HG02981 (cell line): ENCODE measurements around the gene SPEM2.
"Not testable (repeated sequence)": the region's sequence is repeated elsewhere in the genome, so short reads cannot be mapped to it uniquely, and the experiment has no call there.

ENCODE experiments used
- ATAC-seq: cut with Tn5 transposase; IDR thresholded peaks from one replicate; pipeline ENCODE4 v1.9.1; 2021; ENCODE audit warnings: mild to moderate bottlenecking, moderate library complexity; ENCODE audit not compliant: unreplicated experiment

Gene SPEM2

DNA sequence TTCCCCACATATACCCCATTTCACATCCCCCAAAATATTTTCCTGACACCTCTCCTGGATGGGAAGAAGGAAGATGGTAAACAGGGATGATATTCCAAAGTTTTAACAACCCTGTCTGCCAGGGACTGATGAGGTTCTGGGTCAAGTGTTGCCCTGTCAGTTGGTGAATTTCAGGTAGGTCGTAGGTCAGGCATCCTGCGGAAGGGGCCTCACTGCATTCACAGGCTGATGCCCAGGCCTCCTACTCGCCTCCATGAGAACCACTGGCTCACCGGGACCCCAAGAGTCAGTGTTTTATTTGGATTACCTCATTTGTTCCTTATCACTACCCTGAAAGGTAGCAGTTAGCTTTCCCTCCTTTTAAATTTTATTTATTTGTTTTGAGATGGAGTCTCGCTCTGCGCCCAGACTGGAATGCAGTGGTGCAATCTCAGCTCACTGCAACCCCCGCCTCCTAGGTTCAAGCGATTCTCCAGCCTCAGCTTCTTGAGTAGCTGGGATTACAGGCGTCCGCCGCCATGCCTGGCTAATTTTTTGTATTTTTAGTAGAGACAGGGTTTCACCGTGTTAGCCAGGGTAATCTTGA is 43.5 kb downstream of the SPEM2 start:
- ATAC-seq, result no peak

DNA sequence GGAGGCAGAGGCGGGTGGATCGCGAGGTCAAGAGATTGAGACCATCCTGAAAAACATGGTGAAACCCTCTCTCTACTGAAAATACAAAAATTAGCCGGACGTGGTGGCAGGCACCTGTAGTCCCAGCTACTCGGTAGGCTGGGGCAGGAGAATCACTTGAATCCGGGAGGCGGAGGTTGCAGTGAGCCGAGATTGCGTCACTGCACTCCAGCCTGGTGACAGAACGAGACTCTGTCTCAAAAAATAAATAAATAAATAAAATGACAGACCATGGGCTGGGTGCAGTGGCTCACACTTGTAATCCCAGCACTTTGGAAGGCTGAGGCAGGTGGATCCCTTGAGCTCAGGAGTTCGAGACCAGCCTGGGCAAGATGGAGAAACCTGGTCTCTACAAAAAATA is 44.4 kb downstream of the SPEM2 start:
- not testable (repeated sequence) for ATAC-seq

GRCh38 chr17:7470457-7470973 is 45.1 kb downstream of the SPEM2 start:
- ATAC-seq, result not testable (repeated sequence)

DNA sequence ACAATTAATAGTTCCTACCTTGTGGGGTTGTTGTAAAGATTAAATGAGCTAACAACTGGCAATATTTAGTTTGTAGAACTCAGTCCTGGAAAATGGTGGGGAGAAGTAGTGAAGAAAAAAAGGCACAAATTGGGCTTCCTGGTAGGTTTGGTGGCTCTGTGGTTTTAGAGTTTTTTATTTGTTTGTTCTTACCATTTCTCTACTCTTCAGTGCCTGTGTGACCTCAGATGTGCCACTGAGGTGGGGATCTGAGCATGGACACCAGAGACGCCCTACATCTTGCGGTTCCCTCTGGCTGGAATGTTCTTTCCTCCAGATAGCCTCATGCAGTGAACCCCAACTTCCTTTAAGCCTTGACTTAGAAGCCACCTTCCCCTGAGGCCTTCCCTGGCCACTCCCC is 46.3 kb downstream of the SPEM2 start:
- no peak for ATAC-seq

- not testable (repeated sequence) for ATAC-seq
Observed at GRCh38 chr17:7474767-7475166, 49.4 kb downstream of the SPEM2 start.

DNA sequence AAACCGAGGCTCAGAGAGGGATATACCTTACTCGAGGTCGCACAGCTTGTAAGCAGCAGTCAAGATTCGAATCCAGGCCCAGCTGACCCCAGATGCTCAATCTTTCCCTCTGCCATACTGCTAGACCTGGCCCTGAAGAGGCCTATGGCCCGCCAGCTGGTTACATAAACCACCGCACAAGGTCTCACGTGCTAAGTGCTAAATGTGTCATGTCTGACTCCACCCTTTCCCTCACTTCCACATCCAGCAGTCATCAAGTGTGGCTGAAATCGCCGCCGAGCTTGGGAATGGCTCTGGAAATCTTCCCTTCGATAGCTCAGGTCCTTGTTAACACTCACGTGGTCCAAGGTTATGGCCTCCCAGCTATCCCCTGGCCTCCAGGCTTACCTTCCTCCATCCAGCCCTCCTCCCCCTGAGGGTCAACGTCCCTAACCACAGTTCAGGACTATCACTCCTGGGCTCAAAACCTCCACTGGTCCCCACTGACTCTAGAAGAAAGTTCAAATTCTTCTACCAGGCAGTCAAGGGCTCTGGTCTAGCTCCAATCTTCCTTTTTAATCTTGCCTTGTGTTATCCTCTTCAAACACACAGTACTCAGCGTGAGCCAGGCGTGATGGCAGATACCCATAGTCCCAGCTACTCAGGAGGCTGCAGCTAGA is 50.5 kb downstream of the SPEM2 start:
- ATAC-seq, result no peak

DNA sequence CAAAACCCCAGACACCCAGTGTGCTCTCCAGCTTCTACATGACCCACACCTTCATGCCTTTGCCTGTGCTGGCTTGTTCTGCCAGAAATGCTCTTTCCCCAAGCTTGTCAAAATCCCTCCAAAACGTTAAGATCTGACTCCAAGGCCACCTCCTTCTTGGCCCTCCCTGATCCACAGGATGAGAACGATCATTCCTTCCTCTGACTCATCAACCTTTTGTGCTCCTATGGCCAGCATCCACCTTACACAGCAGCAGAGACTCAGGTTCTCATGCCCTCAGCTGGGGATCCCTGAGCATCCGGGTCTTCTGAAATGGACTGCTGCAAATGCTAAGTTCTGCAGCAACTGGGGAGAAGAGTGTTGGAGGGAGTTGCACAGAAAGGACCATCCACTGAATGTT is 51.1 kb downstream of the SPEM2 start:
- ATAC-seq, result no peak

- ATAC-seq, result no peak
Observed at GRCh38 chr17:7476951-7477350, 51.5 kb downstream of the SPEM2 start.
